ENCODE results near the gene CEP20. TPM values are rescaled to one million over a fixed set of nuclear protein-coding genes. Genes with fewer than 3 reads are reported as not detected.

The CEP20 gene
- total RNA-seq, 1 experiment from 2014 or later, result 36.9 TPM

DNA sequence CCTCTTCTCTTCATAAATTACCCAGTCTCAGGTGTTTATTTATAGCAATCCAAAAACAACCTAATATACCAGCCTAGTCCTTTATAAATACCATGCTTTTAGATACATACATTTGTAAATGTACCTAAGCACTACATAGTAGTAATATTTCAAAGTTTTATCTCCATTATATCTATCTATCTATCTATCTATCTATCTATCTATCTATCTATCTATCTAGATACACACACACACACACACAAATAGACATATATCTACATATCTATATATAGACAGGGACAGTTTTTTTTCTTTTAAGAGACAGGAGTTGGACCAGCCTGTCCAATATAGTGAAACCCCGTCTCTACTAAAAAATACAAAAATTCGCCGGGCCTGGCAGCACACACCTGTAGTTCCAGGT lies 5.8 kb downstream of the CEP20 start:
- H3K4me3 Mint-ChIP-seq, result no peak overlapping the region
- H3K4me2 ChIP-seq (ENCODE audit: insufficient read depth, insufficient read length, low read length), result no peak overlapping the region
- H3K27ac ChIP-seq (ENCODE audit: insufficient read length, low read depth, low read length), result no peak overlapping the region

More for the DNA sequence above, 5.8 kb downstream of the CEP20 start:
- no peak overlapping the region for H2AK5ac ChIP-seq (ENCODE audit: insufficient read length, low read length)
- H3K9ac ChIP-seq (ENCODE audit: extremely low read depth, insufficient read length, low read length), result no peak overlapping the region
- H4K20me1 ChIP-seq (ENCODE audit: control insufficient read depth, insufficient read depth, insufficient read length), result no peaks in the 10 kb centered on the region
- H3K27me3 Mint-ChIP-seq (ENCODE audit: low read depth), result no peaks in the 10 kb centered on the region
- H3K56ac ChIP-seq (ENCODE audit: insufficient read length, low read depth, low read length), result no peak overlapping the region
- no peak overlapping the region for H2BK20ac ChIP-seq (ENCODE audit: low read depth, low read length, poor library complexity, severe bottlenecking)
- H4K5ac ChIP-seq (ENCODE audit: insufficient read length, low read depth, low read length), result no peak overlapping the region
- no peak overlapping the region for H2BK5ac ChIP-seq (ENCODE audit: insufficient read length, low read length)
- TF ChIP-seq, protein P1, sequence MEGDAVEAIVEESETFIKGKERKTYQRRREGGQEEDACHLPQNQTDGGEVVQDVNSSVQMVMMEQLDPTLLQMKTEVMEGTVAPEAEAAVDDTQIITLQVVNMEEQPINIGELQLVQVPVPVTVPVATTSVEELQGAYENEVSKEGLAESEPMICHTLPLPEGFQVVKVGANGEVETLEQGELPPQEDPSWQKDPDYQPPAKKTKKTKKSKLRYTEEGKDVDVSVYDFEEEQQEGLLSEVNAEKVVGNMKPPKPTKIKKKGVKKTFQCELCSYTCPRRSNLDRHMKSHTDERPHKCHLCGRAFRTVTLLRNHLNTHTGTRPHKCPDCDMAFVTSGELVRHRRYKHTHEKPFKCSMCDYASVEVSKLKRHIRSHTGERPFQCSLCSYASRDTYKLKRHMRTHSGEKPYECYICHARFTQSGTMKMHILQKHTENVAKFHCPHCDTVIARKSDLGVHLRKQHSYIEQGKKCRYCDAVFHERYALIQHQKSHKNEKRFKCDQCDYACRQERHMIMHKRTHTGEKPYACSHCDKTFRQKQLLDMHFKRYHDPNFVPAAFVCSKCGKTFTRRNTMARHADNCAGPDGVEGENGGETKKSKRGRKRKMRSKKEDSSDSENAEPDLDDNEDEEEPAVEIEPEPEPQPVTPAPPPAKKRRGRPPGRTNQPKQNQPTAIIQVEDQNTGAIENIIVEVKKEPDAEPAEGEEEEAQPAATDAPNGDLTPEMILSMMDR (conservative IDR thresholded peaks at IDR 0.05), result no peak
- no peak overlapping the region for H4K8ac ChIP-seq (replicated peaks; ENCODE audit: insufficient read length, low read depth, low read length)
- no peak overlapping the region for H3K18ac ChIP-seq (ENCODE audit: insufficient read length, low read depth, low read length)
- peaks cover 4% of the 10 kb centered on the region for H3K79me1 ChIP-seq (ENCODE audit: insufficient read depth, low read depth, low read length, poor library complexity, severe bottlenecking)
- H3K23ac ChIP-seq (ENCODE audit: insufficient read length, low read depth, low read length), result no peak overlapping the region
- WGBS (ENCODE audit: extremely low coverage, insufficient read length, low lambda C conversion rate), result no CpG with 5 or more reads among the region's 3 CpGs
- no peak overlapping the region for H3K4ac ChIP-seq (ENCODE audit: low read depth, low read length)
- no peak overlapping the region for H2BK15ac ChIP-seq (ENCODE audit: low read depth, low read length)
- DNase-seq, result no peak
- H3K27me3 ChIP-seq (ENCODE audit: insufficient read depth, low read length), result no peaks in the 10 kb centered on the region
- H3T11ph ChIP-seq (ENCODE audit: low read length), result no peak overlapping the region
- H3K36me3 Mint-ChIP-seq (ENCODE audit: insufficient read depth in 1 of 3, low read depth in 3 of 3), result peaks cover 16 to 50% (median 47%) of the 10 kb centered on the region in 3 experiments; a peak in 6 of 7 replicates
- H2BK120ac ChIP-seq (ENCODE audit: low read depth, low read length, poor library complexity, severe bottlenecking), result no peak overlapping the region
- no peaks in the 10 kb centered on the region for H3K9me3 ChIP-seq (ENCODE audit: control insufficient read depth, low read depth, low read length)
- no peaks in the 10 kb centered on the region for H3K23me2 ChIP-seq (ENCODE audit: insufficient read length, low read depth, low read length, poor library complexity, severe bottlenecking)
- peaks cover 10% of the 10 kb centered on the region; the same call in 1 of the 2 replicates for H3K79me2 ChIP-seq (ENCODE audit: insufficient read depth, low read length)
- H3K27ac Mint-ChIP-seq, result no peak overlapping the region
- H3K4me1 ChIP-seq (ENCODE audit: insufficient read depth, low read length), result no peaks in the 10 kb centered on the region
- H2BK12ac ChIP-seq (ENCODE audit: insufficient read length, low read depth, low read length), result no peak overlapping the region
- no peak overlapping the region for H4K91ac ChIP-seq (ENCODE audit: insufficient read length, low read depth, low read length)
- H3K9me3 Mint-ChIP-seq, result no peaks in the 10 kb centered on the region
- H2AFZ ChIP-seq (ENCODE audit: low read length), result no peak overlapping the region
- peaks cover 4 to 8% of the 10 kb centered on the region in 2 experiments for H3K4me1 Mint-ChIP-seq
- no peak overlapping the region for H3K14ac ChIP-seq (ENCODE audit: insufficient read depth, low read length)
